ENCODE results near the gene UBL3.

GRCh38 chr13:29808264-29808663 lies 42.2 kb downstream of the UBL3 start:
- no peak for TF ChIP-seq CTCF (conservative IDR thresholded peaks at IDR 0.05)
- TF ChIP-seq EZH2 (IDR thresholded peaks at IDR 0.05; ENCODE audit: low read depth), result no peak

Measured in PC-9 (cell line).